NCI-H748 treated with DMSO at 0.1 percent for 48 hours (cell line): ENCODE data around the gene OTOR.

Experiments
- DNase-seq: peaks from one replicate; lab custom pipeline; 2025; lab: John Stamatoyannopoulos, UW

OTOR gene

DNA sequence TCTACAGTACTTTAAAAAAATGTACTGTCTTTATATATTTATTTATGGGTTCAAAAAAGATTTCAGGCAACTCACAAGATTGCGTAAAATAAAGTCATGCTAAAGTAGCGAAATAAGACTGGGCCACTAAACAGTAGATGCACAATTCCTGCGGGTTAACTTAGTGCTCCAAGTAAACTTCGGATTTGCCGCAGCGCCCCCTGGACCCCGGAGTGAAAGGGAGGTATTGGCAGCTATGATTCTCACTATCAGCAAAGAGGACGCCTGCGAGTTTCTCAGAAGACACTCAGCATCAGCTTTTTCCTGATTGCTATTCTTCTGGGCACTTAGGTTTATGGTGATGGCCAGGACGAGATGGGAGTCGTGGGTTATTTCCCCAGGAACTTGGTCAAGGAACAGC is 1.4 kb downstream of the OTOR start:
- no peak for DNase-seq

DNA sequence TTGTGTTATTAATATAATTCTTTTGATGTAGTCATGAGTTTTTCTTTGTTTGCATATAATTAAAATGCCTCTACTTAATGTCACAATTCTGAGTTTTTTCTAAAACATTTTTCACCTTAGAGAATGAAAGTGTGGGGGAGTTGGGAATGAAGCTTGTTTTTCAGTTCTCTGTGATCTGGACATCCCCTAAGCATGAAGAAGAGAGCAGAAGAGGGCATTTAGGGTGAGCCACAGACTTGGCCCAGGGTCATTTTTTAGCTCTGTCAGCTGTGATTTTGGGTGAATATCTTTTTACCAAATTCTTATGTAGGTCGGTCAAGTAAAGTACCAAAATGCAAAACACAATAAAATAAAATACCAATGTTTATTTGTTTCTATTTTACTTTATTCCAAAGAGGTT is 3.9 kb downstream of the OTOR start:
- no peak for DNase-seq

DNA sequence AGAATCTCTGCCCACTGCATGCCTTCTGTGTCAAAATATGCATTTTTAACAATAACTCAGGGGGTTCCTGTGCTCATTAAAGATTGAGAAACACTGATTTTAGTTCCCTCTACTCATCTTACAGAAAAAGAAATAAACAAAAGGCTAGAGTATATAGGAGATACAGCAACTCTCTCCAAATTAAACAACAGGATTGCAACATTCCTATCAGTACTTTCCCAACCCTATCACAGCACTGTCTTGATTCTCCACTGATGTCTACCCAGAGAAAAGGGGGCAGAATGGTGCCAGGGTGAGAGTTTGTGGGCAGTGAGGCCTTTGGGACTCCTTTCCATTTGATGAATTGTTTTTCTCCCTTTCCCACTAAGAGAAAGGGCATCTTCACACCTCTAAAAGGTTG is 4.7 kb downstream of the OTOR start:
- DNase-seq = no peak

DNA sequence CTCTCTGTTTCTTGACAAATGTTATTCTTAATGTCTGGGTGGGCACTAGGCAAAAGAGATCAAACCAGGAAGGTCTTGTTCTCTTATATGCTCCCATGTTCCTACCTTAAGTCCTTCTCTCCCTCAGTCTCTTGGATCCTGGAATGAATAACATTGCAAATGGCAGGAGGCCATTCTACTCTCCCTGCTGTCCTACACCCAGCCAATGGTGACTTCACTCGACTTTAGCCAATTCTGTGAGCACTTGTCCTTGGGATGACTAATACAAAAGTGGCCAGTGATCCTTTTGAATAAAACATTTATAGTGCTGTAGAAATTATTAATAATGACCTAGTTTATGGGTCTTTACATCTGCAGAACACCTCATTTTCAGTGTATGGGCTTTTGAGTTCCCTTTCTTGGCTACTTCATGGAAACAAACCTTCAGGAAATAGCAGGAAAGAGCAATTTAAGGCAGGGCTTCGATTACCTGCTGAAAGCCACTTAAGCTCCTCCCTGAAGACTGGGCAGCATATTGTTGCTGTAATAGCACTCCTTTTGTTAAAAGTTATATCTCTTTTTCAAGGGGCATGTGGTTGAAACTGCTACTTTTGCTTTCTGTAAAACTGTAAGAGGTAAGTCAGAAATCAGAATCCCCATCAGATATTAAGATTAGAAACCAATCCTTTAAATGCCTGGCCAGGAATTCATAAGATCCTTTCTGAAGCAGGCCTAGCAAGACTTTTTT is 10.5 kb downstream of the OTOR start:
- DNase-seq = no peak

DNA sequence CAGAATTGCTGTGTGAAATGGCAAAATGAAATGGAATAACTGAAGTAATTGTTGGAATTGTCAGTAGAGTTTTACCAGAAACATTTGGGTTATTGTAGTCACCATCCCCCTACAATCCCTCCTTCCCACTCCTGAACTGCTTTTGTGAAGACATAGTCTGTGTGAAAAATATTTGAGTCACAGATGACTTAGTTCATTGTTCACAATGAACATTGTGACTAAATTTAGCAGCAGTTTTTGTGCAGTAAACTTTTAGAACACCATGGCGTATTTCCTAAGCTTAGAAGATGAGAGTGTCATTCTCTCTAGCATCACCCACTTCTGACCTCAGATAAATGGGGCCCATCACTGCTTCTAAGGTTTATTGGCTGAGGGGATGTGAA is 11.0 kb downstream of the OTOR start:
- no peak for DNase-seq

DNA sequence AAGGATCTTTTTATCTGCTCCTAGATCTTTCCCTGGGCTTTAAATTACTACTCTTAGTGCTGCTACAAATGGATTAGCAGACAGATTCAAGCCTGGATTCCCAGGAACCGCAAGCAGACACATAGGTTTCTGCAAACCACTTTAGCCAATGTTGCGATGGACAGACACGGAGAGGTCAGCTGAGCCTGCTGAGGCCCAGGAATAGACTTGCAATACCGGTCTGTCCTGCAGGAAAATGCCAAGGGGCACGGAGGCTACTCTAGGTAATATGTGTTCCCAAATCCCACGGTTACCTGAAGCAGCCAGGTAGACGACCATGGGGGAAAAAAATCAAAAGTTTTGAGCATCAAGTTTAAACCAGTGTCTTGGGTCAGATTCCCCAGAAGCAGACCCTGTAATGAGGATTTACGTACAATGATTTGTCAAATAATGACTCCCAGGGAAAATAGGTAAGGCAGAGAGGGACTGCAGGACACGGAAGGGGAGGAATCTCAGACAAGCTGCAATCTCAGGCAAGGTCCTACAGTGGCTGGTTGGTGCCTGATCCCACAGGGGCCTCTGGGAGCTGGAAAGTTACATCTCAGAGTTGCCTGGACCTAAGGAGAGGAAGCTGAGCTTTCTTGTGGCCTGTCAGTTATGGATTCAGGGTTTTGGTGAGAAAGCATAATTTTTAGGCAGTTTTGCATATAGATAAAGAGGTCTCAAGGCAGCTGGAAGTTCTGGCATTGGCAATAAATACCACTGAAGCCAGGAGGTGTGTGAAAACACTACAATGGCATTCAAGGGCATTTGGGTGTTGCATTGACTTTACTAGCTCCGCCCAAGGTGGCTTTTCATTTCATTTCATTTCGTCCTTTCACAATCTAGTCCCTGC is 12.5 kb downstream of the OTOR start:
- no peak for DNase-seq

DNA sequence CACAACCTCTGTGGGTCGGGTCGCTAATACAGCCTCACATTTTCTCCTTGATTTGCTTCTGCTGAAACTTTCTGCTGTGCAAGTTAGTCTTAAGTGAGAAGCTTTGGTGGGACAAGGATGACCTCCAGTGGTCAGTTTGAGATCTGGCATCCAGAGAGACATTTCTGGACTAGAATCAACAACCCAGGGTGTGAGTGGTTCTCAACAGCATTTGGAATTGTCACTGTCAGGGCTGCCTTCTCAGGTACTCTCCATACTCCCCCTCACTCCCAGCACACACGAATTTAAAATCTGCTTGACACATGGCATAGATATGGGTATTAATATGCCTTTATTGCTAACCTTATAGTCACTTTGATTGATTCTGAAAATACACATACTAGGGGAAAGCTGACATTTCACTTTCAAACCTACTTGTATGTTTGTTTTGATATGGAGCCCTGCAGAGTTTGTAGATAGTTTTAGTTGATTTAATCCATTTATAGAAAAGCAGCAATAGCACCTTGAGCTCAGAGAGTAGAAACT is 13.2 kb downstream of the OTOR start:
- peak; percentile 46 for DNase-seq

DNA sequence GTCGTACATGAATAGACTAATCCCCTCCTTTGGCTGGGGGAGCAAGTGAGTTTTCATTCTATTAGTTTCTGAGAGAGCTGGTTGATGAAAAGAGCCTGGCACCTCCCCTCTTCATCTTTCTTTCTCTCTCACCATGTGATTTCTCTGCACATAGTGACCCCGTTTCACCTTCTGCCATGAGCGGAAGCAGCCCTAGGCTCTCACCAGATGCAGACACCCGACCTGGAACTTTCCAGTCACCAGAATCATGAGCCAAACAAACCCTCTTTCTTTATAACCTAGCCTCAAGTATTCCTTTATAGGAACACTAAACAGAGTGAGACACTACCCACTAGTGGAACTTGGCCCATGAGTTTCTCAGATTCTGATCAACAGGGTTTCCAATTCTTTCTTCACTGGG is 16.4 kb downstream of the OTOR start:
- DNase-seq = no peak

DNA sequence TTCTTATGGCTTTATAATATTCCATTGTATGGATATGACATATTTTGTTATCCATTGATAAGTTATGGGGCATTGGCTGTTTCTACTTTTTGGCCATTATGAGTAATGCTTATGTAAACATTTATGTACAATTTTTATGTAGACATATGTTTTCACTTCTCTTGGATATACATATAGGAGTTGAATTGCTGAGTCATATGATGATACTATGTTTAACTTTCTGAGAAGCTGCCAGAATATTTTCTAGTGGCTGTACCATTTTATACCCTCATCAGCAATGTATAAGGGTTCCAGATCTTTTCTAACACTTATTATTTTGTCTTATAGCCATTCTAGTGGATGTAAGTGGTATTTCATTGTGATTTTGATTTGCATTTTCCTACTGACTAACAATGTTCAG is 23.1 kb downstream of the OTOR start:
- no peak for DNase-seq

DNA sequence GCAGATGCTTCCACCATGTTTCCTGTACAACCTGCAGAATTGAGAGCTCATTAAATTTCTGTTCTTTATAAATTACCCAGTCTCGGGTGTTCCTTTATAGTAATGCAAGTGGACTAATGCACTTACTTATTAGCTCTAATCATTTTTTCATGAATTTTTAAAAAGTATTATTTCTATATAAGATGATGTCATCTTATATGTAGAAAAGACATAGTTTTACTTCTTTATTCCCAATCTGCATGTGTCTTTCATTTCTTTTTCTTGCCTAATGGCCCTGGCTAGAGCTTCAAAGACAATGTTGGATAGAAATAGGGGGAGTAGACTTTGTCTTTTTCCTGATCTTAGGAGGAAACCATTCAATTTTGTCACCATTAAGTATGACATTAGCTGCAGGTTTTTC is 27.8 kb downstream of the OTOR start:
- no peak for DNase-seq

DNA sequence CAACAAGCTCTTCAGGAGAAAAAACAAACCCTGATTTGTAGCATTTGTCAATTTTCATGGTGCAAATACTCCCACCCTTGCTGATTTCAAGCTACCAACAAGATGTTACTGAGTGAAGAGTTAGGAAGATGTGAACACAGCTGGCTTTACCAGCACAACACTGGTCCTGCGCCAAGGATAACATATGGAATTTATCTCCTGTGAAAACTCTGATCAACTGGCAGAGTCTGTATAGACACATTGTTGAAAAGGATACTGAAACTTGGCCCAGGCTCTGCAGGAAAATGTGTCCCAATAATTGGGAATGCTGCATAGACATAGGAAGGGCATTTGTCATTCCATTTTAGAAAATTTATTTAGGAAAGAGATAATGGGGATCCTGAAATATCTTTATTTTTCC is 29.0 kb downstream of the OTOR start:
- DNase-seq = no peak

DNA sequence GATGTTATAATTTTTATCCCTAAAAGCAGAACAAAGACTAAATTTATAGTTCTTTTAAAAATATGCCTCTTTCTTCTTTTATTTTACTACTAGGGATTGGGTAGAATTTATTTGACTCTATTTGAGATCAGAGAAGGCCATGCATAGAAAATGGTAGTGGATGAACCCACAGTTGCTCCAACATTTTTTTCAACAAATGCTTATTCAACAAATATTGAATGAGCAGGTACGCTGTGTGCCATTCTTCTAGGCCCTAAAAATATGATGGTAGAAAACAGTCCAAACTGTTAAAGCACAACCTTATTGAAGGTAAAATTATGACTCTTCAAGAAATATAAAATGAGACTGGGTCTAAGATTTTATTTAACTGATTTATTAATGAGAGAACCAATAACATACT is 30.0 kb downstream of the OTOR start:
- DNase-seq = no peak

DNA sequence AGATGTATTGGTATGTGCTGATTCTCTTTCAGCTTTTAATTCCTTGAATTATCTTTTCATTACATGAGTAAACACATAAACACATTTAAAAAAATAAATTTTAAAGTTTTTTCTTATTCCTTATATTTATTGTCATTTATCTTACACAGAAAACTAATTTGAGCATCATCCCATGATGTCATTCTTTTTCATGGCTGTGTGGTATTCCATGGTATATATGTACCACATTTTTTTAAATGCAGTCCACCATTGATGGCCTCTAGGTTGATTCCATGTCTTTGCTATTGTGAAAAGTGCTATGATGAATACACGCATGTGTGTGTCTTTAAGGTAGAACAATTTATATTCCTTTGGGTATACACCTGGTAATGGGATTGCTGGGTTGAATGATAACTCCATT is 33.3 kb downstream of the OTOR start:
- no peak for DNase-seq

DNA sequence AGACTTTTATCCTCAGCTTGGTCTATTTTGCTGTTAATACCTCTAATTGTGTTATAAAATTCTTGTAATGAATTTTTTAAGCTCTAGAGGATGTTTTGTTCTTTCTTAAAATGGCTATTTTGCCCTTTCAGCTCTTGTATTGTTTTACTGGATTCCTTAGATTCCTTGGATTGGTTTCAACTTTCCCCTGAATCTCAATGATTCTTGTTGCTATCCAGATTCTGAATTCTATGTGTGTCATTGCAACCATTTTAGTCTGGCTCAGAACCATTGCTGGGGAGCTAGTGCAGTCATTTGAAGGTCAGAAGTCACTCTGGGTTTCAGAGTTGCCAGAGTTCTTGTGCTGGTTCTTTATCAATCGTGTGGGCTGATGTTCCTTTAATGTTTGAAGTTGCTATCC is 37.1 kb downstream of the OTOR start:
- no peak for DNase-seq
